Upper lobe of right lung (tissue), 1 donor: ENCODE data around the gene FGGY. TPM values are rescaled to one million over a fixed set of nuclear protein-coding genes. Genes with fewer than 3 reads are reported as not detected.

Experiments
- ATAC-seq: fragments of 200-7000 bp; cut with Tn5 transposase; one replicate; pipeline ENCODE4 v1.9.1; 2020; ENCODE audit warnings: mild to moderate bottlenecking, moderate library complexity
- DNase-seq: peaks from one replicate; pipeline ENCODE4 v3.0.0-alpha.2; 2020
- H3K27ac ChIP-seq: fragments of 200-600 bp; one replicate; pipeline ENCODE4 v1.8.0; 2022
- H3K27me3 ChIP-seq: fragments of 200-600 bp; one replicate; pipeline ENCODE4 v1.8.0; 2022; ENCODE audit warnings: mild to moderate bottlenecking
- H3K36me3 ChIP-seq: fragments of 200-600 bp; one replicate; pipeline ENCODE4 v1.8.0; 2022
- H3K4me1 ChIP-seq: fragments of 200-600 bp; one replicate; pipeline ENCODE4 v1.8.0; 2022
- H3K4me3 ChIP-seq: fragments of 200-600 bp; one replicate; pipeline ENCODE4 v1.8.0; 2022; ENCODE audit warnings: mild to moderate bottlenecking
- H3K9me3 ChIP-seq: fragments of 200-600 bp; one replicate; pipeline ENCODE4 v1.8.0; 2022
- CTCF ChIP-seq: fragments of 200-600 bp; IDR thresholded peaks from one replicate; pipeline ENCODE4 v1.8.0; 2022; ENCODE audit warnings: antibody characterized with exemption
- intact Hi-C: fragments of 100-400 bp; cut with DNase I; formaldehyde crosslinking; loops from one replicate; pipeline ENCODE4 v1.11.0; 2022
- total RNA-seq: library from RNA; stranded (reverse); fragmentation: NEBNext Ultra II Directional; extraction: Animal tissue kit (Norgen Biotek cat#: 25700); gene quantifications from one replicate; pipeline ENCODE4 v1.2.1, GENCODE V29; 2021
- donor health status: DM: no; HTN: yes; CAD: no; lungs with severe emphysema.

FGGY gene
- total RNA-seq, 1 donor from 2014 or later = 39.2 TPM

- H3K4me1 ChIP-seq = no peaks in the 10 kb centered on the region
- H3K36me3 ChIP-seq = no peaks in the 10 kb centered on the region
- no peak for TF ChIP-seq CTCF
- intact Hi-C loops = no loop called here
- H3K4me3 ChIP-seq = no peak overlapping the region
- ATAC-seq = no peak
- DNase-seq = no peak
- H3K9me3 ChIP-seq = no peaks in the 10 kb centered on the region
- no peaks in the 10 kb centered on the region for H3K27me3 ChIP-seq
- H3K27ac ChIP-seq = no peak overlapping the region
Measured at GRCh38 chr1:59592924-59593323, 296.0 kb downstream of the FGGY start.

- no peak for TF ChIP-seq CTCF
- DNase-seq (no peak), ATAC-seq (no peak)
- Histone ChIP-seq H3K27me3 (no peaks in the 10 kb centered on the region), H3K27ac (no peak overlapping the region), H3K36me3 (no peaks in the 10 kb centered on the region), H3K4me3 (no peak overlapping the region), H3K4me1 (no peaks in the 10 kb centered on the region), H3K9me3 (no peaks in the 10 kb centered on the region)
- intact Hi-C loops = no loop called here
Measured at GRCh38 chr1:59593798-59594790, 297.2 kb downstream of the FGGY start.

GRCh38 chr1:59595774-59596173, 298.9 kb downstream of the FGGY start:
- Histone ChIP-seq H3K27ac (no peak overlapping the region), H3K4me3 (no peak overlapping the region), H3K4me1 (no peaks in the 10 kb centered on the region), H3K27me3 (no peaks in the 10 kb centered on the region), H3K9me3 (no peaks in the 10 kb centered on the region), H3K36me3 (no peaks in the 10 kb centered on the region)
- no peak for DNase-seq
- ATAC-seq = no peak
- intact Hi-C loops = no loop called here
- TF ChIP-seq CTCF = no peak

GRCh38 chr1:59596432-59596831, 299.5 kb downstream of the FGGY start:
- H3K36me3 ChIP-seq = no peaks in the 10 kb centered on the region

GRCh38 chr1:59596956-59597355, 300.1 kb downstream of the FGGY start:
- intact Hi-C loops = no loop called here

More at GRCh38 chr1:59596432-59596831, 299.5 kb downstream of the FGGY start:
- no peaks in the 10 kb centered on the region for H3K9me3 ChIP-seq
- H3K4me1 ChIP-seq = no peaks in the 10 kb centered on the region
- TF ChIP-seq CTCF = no peak
- H3K4me3 ChIP-seq = no peak overlapping the region
- ATAC-seq (no peak), DNase-seq (no peak)
- intact Hi-C loops = no loop called here
- no peak overlapping the region for H3K27ac ChIP-seq
- no peaks in the 10 kb centered on the region for H3K27me3 ChIP-seq

More at GRCh38 chr1:59596956-59597355, 300.1 kb downstream of the FGGY start:
- no peak for TF ChIP-seq CTCF
- Histone ChIP-seq H3K27ac (no peak overlapping the region), H3K4me3 (no peak overlapping the region), H3K36me3 (no peaks in the 10 kb centered on the region), H3K4me1 (no peaks in the 10 kb centered on the region), H3K27me3 (no peaks in the 10 kb centered on the region), H3K9me3 (no peaks in the 10 kb centered on the region)
- DNase-seq (no peak), ATAC-seq (no peak)
